Keratinocyte (primary cell): ENCODE results near the gene MARS1. TPM values are rescaled to one million over a fixed set of nuclear protein-coding genes. Genes with fewer than 3 reads are reported as not detected.
A peak's percentile ranks its signal among the peaks of the same experiment; 100 is the strongest.

Experiments used
- DNase-seq: peaks from one replicate; pipeline ENCODE4 v3.0.0-alpha.2; 2011; ENCODE audit warnings: low read depth, missing footprints, low spot score
- FAIRE-seq: peaks from 2 replicates; lab custom pipeline; 2011; peaks lifted over from hg19 to GRCh38; lab: Jason Lieb, UNC
- H2AFZ ChIP-seq: 2 replicates; pipeline ENCODE4 v1.6.0; 2012; ENCODE audit warnings: low read length, control low read depth, inconsistent platforms; ENCODE audit not compliant: control insufficient read depth
- H3K27ac ChIP-seq: 2 replicates; pipeline ENCODE4 v1.5.1; 2011; ENCODE audit warnings: low read length; ENCODE audit not compliant: control insufficient read depth, insufficient read depth
- H3K27me3 ChIP-seq: 3 replicates; pipeline ENCODE4 v1.6.0; 2011; ENCODE audit warnings: low read length; ENCODE audit not compliant: control insufficient read depth, insufficient read depth; ENCODE audit errors: extremely low read depth
- H3K36me3 ChIP-seq, 2 experiments: 2 replicates in 1 of 2; 3 replicates in 1 of 2; pipeline ENCODE4 v1.5.1; 2011; ENCODE audit warnings: low read length in 2 of 2, mild to moderate bottlenecking in 1 of 2; ENCODE audit not compliant: control insufficient read depth in 2 of 2, insufficient read depth in 2 of 2; ENCODE audit errors: extremely low read depth in 1 of 2
- H3K4me1 ChIP-seq: 3 replicates; pipeline ENCODE4 v1.5.1; 2011; ENCODE audit warnings: low read length; ENCODE audit not compliant: control insufficient read depth, insufficient read depth; ENCODE audit errors: extremely low read depth
- H3K4me2 ChIP-seq: 3 replicates; pipeline ENCODE4 v1.6.0; 2011; ENCODE audit warnings: low read depth, low read length; ENCODE audit not compliant: control insufficient read depth, insufficient read depth; ENCODE audit errors: extremely low read depth
- H3K4me3 ChIP-seq, 3 experiments: fragments of 200-600 bp in 1 of 3; sonication (generic) in 1 of 3; 2 replicates in 2 of 3; 3 replicates in 1 of 3; pipeline ENCODE4 v1.5.1; 2011 to 2016; ENCODE audit warnings: low read length in 3 of 3, mild to moderate bottlenecking in 3 of 3, control low read depth in 2 of 3, inconsistent platforms in 1 of 3, low read depth in 1 of 3, mixed read lengths in 1 of 3, mixed run types in 1 of 3, moderate library complexity in 1 of 3; ENCODE audit not compliant: control insufficient read depth in 2 of 3, insufficient read depth in 2 of 3; ENCODE audit errors: extremely low read depth in 1 of 3
- H3K79me2 ChIP-seq: 2 replicates; pipeline ENCODE4 v1.6.0; 2012; ENCODE audit warnings: low read length; ENCODE audit not compliant: control insufficient read depth, insufficient read depth
- H3K9ac ChIP-seq: 3 replicates; pipeline ENCODE4 v1.6.0; 2011; ENCODE audit warnings: low read length; ENCODE audit not compliant: control insufficient read depth, insufficient read depth; ENCODE audit errors: extremely low read depth
- H3K9me1 ChIP-seq: 3 replicates; pipeline ENCODE4 v1.6.0; 2011; ENCODE audit warnings: low read length; ENCODE audit not compliant: control insufficient read depth, insufficient read depth; ENCODE audit errors: extremely low read depth
- H3K9me3 ChIP-seq: 2 replicates; pipeline ENCODE4 v1.5.1; 2012; ENCODE audit warnings: low read depth, low read length; ENCODE audit not compliant: control insufficient read depth
- H4K20me1 ChIP-seq: 3 replicates; pipeline ENCODE4 v1.6.0; 2011; ENCODE audit warnings: low read length; ENCODE audit not compliant: control insufficient read depth, insufficient read depth; ENCODE audit errors: extremely low read depth
- EZH2 ChIP-seq: IDR thresholded peaks from one replicate; pipeline ENCODE4 v1.6.1; 2012; ENCODE audit warnings: inconsistent platforms, mild to moderate bottlenecking, low read length, moderate library complexity
- dilution Hi-C: fragments of 300-500 bp; cut with MboI; formaldehyde crosslinking; loops from one replicate; pipeline ENCODE4 v1.7.0; 2020; ENCODE audit warnings: low sequenced_read_pairs; ENCODE audit not compliant: extremely low pct_ligation_motif_present
- polyA plus RNA-seq, 5 experiments: library from polyadenylated mRNA; depleted of rRNA in 3 of 5; stranded (reverse) in 3 of 5; stranded (forward) in 1 of 5; unstranded in 1 of 5; fragments of >200 nt; gene quantifications; 1 replicate in 1 of 5; 2 replicates in 3 of 5; 3 replicates in 1 of 5; pipeline versions ENCODE4 v1.2.1 to v1.2.3, GENCODE V29; 2011 to 2012; ENCODE audit warnings: missing spikeins in 2 of 5, low read depth in 1 of 5, low replicate concordance in 1 of 5
- TF ChIP-seq, protein P1 (sequence below), 3 experiments: IDR thresholded peaks in 1 of 3; conservative IDR thresholded peaks in 1 of 3; optimal IDR thresholded peaks in 1 of 3; 2 replicates in 2 of 3; 3 replicates in 1 of 3; pipeline versions ENCODE3 to v1.5.1; 2011; ENCODE audit warnings: low read length in 3 of 3, mild to moderate bottlenecking in 3 of 3, moderate library complexity in 2 of 3, control low read depth in 1 of 3, inconsistent platforms in 1 of 3; ENCODE audit not compliant: insufficient read depth in 2 of 3; ENCODE audit errors: extremely low read depth in 1 of 3

Gene MARS1
- polyA plus RNA-seq, 1 donor (not counting 4 experiments of a cell fraction or from before 2014, with no cell fraction given) = 125 TPM

DNA sequence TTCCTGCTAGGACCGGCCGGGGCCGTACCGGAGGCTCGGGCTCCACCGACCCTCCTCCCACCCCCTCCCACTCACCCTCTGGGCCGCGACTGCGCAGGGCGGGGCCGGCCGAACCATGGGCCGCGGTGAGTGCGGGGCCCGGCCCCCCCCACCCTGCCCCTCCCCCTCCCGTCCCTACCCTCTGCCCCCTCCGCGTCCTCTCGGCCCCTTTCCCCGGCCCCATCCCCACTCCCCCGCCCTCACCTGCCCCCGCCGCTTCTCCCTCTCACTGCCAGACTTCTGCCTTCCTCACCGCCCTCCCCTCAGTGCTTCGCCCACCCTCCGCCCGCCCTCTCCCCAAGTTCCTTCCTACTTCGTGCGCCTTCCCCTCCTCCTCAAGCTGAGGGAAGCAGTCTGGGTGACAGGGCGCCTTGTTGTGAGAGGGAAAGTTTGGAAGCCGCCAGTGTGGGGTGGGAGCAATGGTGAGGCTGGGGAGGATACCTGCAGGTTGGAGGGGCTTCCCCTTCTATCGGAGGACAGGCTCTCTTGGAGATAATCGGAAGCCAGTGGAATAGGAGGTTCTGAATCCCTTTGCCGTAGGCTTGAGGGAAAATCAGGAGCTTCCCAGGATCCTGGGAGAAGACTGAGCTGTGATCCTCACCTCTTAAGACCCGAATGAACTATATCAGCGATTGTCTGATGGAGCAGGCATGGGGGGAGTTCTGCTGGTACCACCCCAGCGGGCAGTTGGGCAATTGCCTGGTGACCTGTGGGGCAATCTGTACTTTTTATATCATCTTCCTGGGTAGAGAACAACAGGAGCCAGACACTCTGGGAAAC lies 35.2 kb downstream of the MARS1 start:
- Histone ChIP-seq H3K79me2 (peaks cover 44% of the 10 kb centered on the region), H3K9me3 (no peaks in the 10 kb centered on the region), H4K20me1 (peaks cover 14% of the 10 kb centered on the region), H3K4me1 (peaks cover 31% of the 10 kb centered on the region), H3K27me3 (no peaks in the 10 kb centered on the region), H3K27ac (peak overlapping the region; percentile 65), H3K36me3 (peaks cover 23 to 39% of the 10 kb centered on the region in 2 experiments), H2AFZ (no peak overlapping the region), H3K9ac (peak overlapping the region; percentile 84), H3K4me3 (peak overlapping the region; percentile 75 to 90 (median 80)), H3K4me2 (peak overlapping the region; percentile 93), H3K9me1 (peaks cover 2% of the 10 kb centered on the region)
- dilution Hi-C loops = no loop called here
- no peak for TF ChIP-seq EZH2
- TF ChIP-seq, protein P1, sequence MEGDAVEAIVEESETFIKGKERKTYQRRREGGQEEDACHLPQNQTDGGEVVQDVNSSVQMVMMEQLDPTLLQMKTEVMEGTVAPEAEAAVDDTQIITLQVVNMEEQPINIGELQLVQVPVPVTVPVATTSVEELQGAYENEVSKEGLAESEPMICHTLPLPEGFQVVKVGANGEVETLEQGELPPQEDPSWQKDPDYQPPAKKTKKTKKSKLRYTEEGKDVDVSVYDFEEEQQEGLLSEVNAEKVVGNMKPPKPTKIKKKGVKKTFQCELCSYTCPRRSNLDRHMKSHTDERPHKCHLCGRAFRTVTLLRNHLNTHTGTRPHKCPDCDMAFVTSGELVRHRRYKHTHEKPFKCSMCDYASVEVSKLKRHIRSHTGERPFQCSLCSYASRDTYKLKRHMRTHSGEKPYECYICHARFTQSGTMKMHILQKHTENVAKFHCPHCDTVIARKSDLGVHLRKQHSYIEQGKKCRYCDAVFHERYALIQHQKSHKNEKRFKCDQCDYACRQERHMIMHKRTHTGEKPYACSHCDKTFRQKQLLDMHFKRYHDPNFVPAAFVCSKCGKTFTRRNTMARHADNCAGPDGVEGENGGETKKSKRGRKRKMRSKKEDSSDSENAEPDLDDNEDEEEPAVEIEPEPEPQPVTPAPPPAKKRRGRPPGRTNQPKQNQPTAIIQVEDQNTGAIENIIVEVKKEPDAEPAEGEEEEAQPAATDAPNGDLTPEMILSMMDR (optimal IDR thresholded peaks at IDR 0.05 in 1 of 3, IDR thresholded peaks at IDR 0.05 in 1 of 3, conservative IDR thresholded peaks at IDR 0.05 in 1 of 3; ENCODE audit: extremely low read depth in 1 of 3, insufficient read depth in 2 of 3, low read length in 3 of 3) = no peak
- FAIRE-seq = no peak
- DNase-seq = no peak

DNA sequence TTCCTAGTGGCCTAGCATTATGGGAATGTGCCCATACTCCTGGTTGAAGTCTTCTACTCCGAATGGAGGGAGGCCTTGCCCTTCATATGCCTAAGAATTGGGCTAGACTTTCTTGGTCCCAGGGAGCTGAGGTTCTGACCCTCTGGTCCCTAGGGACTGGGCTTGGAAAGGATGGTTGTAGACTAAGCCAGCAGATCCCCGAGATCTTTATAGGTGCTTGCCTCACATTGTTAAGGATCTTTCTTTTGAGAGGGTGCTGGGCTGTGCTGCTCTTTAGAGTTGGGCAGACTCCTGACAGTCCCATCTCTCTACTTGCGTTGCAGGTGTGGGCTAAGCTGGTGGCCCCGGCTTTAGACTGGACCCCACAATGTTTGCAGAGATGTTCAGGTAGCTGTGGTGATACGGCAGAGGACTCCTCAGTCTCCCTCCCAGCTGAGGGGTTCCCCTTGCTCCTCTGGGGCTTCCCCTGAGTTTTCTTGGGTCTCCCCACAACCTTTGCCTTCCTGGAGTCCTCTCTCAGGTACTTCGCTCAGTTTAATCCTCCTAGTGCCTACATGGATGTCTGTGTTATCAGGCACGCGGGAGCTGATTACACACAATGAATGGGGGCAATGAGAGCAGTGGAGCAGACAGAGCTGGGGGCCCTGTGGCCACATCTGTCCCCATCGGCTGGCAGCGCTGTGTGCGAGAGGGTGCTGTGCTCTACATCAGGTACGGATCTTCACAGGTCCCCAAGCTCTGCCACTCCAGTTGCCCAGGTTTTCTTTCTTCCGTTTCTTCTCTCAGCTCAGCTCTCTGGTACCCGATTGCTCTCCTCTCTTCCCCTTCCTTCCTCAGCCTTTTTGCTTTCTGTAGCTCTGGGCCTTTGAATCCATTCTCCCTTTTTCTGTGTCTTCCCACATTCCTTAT lies 36.1 kb downstream of the MARS1 start:
- Histone ChIP-seq H4K20me1 (peaks cover 13% of the 10 kb centered on the region), H3K27ac (peak overlapping the region; percentile 65), H3K4me3 (peak overlapping the region; percentile 75 to 90 (median 80)), H3K27me3 (no peaks in the 10 kb centered on the region), H3K4me2 (peak overlapping the region; percentile 93), H3K9me3 (no peaks in the 10 kb centered on the region), H2AFZ (no peak overlapping the region), H3K9me1 (peaks cover 2% of the 10 kb centered on the region), H3K4me1 (peaks cover 27% of the 10 kb centered on the region), H3K79me2 (peaks cover 37% of the 10 kb centered on the region), H3K9ac (peak overlapping the region; percentile 84), H3K36me3 (peaks cover 26 to 41% of the 10 kb centered on the region in 2 experiments)
- FAIRE-seq (peak; percentile 23), DNase-seq (no peak)
- TF ChIP-seq, protein P1 (optimal IDR thresholded peaks at IDR 0.05 in 1 of 3, IDR thresholded peaks at IDR 0.05 in 1 of 3, conservative IDR thresholded peaks at IDR 0.05 in 1 of 3; ENCODE audit: extremely low read depth in 1 of 3, insufficient read depth in 2 of 3, low read length in 3 of 3) = no peak
- no peak for TF ChIP-seq EZH2
- dilution Hi-C loops = no loop called here
